Urinary bladder (tissue), 4 donors: ENCODE results near the gene CTSD. TPM values are rescaled to one million over a fixed set of nuclear protein-coding genes. Genes with fewer than 3 reads are reported as not detected.
A peak's percentile ranks its signal among the peaks of the same experiment; 100 is the strongest.

Experiments
- DNase-seq: peaks from one replicate; pipeline ENCODE4 v3.0.0-alpha.2; 2015; ENCODE audit errors: extremely low spot score
- H3K27ac ChIP-seq: one replicate; pipeline ENCODE4 v1.5.1; 2013; ENCODE audit warnings: low read depth, mild to moderate bottlenecking, moderate library complexity
- H3K36me3 ChIP-seq: one replicate; pipeline ENCODE4 v1.6.1; 2013; ENCODE audit warnings: mild to moderate bottlenecking, moderate library complexity; ENCODE audit not compliant: insufficient read depth
- H3K4me1 ChIP-seq: one replicate; pipeline ENCODE4 v1.6.1; 2013; ENCODE audit warnings: mild to moderate bottlenecking, moderate library complexity; ENCODE audit not compliant: insufficient read depth
- H3K4me3 ChIP-seq: one replicate; pipeline ENCODE4 v1.5.1; 2013; ENCODE audit warnings: low read depth, low read length
- WGBS: extraction: QIAGEN DNeasy Blood & Tissue Kit; methylation state at CpG from one replicate; pipeline ENCODE4 v1.1.7; 2013; 5-methylcytosine and 5-hydroxymethylcytosine counted together
- polyA plus RNA-seq: library from polyadenylated mRNA; stranded (reverse); fragments of 200-250 nt; gene quantifications from one replicate; pipeline ENCODE4 v1.2.3, GENCODE V29; 2013
- total RNA-seq: library from RNA; depleted of rRNA; stranded (reverse); fragments of >200 nt; gene quantifications from one replicate; pipeline ENCODE4 v1.2.3, GENCODE V29; 2014
- donor health status: healthy with polysubstance abuse.
- donor health status: healthy.

CTSD gene
- total and polyA plus RNA-seq, 2 donors = 76.4 to 495 TPM

DNA sequence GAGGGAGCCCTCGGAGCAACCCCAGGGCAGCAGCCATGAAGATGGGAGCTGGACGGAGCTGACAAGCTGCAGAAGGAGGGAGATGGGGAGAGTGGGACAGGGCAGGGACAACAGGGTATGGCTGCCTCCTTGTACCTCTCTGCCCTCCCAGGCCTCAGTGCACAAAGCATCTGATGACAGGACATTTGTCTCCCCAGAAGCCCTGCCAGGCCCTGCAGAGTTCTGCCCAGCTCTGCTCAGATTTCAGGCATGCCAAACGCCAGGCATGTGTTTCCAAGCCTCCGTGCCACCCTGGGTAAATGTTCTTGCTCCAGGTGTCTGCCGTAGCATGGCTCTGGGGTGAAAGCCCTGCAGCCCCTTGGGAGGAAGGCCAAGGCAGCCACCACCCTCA lies 12.2 kb downstream of the CTSD start:
- Histone ChIP-seq H3K4me3 (no peak overlapping the region), H3K36me3 (peaks cover 4% of the 10 kb centered on the region), H3K4me1 (no peaks in the 10 kb centered on the region), H3K27ac (no peak overlapping the region)
- WGBS = 69% methylated on average over 5 of the region's 5 CpGs
- no peak for DNase-seq

DNA sequence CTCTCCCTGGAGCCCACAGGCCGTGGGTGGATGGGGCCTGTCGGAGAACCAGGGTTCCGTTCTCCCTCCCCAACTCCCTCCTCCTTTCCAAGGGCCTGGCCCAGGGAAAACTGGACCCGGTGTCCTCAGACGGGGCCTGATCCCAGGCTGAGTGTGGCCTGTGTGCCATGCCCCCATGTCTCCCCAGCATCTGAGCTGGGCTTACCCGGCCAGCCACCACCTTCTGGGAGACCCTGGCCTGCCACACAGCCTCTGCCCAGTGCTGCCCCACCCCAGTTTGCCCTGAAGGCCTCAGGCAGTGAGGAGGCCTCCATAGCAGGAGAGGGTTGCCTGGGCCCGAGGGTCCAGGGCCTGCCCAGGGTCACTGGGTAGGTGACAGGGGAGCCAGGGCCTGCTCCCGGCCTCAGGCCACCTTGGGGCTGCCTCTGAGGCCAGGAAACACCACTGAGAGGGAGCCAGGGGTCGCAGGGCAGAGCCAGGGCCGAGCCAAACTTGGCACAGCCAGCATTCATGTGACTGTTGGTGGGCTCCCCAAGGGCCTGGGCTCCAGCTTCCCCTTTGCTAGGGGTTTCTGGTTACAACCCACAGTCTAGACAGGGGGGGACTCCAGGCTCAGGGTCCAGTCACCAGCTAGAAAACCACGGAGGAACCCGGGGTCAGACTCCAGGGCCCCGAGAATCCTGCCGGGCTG lies 12.7 kb downstream of the CTSD start:
- 51% methylated on average over 14 of the region's 14 CpGs for WGBS
- Histone ChIP-seq H3K4me1 (no peaks in the 10 kb centered on the region), H3K27ac (no peak overlapping the region), H3K4me3 (no peak overlapping the region), H3K36me3 (peaks cover 4% of the 10 kb centered on the region)
- no peak for DNase-seq

DNA sequence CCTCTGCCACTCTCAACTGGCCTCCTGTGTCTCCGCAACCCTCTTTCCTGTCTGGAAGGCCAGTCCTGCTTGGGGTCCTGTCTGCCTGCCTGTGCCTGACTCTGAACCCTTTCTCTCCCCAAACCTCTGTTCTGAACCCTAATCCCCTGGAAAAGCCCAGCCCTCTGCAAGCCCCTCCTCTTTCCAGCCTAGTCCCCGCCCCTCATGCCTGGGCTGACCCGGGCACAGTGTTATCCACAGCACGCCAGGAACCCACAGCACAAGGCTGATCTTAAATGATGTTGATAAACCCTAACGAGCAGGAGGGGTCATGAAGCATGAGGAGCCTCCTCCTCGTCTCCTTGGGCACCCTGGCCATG lies 13.3 kb downstream of the CTSD start, which contains the start of gene IFITM10:
Gene IFITM10, minus strand, starts transcription at position 115 of the 359 bp plus-strand sequence. CDS start 153 bp downstream, outside the sequence.
- H3K4me3 ChIP-seq = peak within 1 kb of the TSS; percentile 31
- no peak for DNase-seq
- WGBS = 32% methylated on average over 6 of the region's 6 CpGs
- no peaks in the 10 kb centered on the region for H3K4me1 ChIP-seq
- H3K36me3 ChIP-seq = peaks cover 4% of the 10 kb centered on the region
- H3K27ac ChIP-seq = no peak within 1 kb of the TSS

DNA sequence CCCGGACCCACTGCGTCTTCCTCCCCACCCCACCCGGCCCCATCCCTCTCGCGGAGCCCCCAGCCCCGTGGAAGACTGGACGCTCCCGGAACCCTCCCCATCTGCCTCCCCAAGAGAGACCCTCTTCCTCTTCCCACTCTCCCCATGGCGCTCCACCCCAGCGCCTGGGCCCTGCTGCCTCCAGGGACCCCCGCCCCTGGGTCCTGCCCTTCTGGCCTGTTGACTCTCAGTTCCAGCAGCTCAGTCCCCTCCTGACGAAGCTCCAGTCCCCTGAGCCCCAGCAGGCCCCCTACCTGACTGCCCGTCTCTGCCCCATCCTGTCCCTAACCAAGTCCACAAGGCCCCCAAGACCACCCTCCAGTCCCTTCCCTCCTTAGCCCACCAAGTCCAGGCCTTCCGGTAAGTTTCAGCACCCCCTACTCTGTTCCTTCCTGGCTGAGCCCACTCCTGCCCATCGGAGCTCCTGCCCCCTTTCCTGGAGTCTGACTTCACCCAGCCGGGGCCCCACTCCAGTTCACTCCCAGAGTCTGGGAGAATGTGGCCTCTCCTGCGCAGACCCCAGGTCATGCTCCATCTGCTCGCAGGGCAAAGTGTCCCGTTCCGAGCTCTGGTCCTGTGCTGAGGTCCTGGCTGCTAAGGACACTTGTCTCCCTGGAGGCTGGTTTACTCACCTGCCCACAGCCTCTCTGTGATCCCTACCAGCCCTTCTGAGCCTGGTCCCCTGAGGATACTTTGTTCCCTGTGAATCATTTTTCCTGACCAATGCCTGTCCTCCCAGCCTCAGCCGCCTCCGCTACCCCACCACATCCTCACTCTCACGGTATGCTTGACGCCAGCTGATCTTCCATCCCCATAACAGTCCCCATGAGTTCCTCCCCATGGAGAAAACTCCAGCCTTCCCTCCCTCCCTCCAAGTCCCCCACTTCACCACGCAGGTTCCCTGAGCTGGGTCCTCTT lies 14.1 kb downstream of the CTSD start:
- WGBS = 21% methylated on average over 25 of the region's 25 CpGs
- Histone ChIP-seq H3K36me3 (no peaks in the 10 kb centered on the region), H3K27ac (no peak overlapping the region), H3K4me3 (peak overlapping the region; percentile 31), H3K4me1 (no peaks in the 10 kb centered on the region)
- DNase-seq = no peak

DNA sequence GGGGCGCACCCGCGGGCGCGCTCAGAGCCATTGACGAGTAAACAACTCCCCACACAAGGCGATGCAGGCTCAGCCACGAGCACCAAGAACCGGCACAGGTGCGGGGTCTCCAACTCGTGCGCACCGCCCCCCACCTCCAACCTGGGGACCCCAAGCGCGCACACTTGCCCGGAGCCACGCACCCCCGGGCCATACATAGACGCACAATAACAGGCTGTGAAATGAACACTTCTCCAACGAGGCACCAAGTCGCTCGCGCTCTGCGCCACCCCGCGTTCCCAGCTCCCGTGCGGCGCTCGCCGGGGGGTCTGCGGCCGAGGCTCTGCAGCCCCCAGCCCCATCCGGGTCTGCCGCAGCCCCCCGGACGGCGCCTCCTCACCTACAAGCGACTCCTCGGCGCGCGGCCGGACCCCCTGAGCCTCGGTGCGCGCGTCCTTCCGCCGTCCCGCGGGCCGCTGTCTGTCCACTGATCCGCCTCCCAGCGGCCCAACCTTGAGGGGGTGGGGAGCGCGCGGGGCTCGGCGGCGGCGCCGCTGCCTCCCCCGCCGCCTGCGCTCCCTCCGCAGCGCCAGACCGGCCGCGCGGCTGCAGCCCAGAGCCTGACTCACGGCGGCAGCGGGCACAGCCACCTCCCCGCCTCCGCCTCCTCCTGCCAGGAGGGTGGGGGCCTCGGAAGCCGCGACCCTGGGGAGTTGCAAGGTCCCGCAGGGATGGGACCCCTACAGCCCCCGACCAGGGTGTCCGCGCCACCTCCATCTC lies 14.9 kb downstream of the CTSD start:
- Histone ChIP-seq H3K4me3 (peak overlapping the region; percentile 31), H3K27ac (no peak overlapping the region), H3K4me1 (no peaks in the 10 kb centered on the region), H3K36me3 (no peaks in the 10 kb centered on the region)
- 1% methylated on average over 84 of the region's 84 CpGs for WGBS
- DNase-seq = no peak

DNA sequence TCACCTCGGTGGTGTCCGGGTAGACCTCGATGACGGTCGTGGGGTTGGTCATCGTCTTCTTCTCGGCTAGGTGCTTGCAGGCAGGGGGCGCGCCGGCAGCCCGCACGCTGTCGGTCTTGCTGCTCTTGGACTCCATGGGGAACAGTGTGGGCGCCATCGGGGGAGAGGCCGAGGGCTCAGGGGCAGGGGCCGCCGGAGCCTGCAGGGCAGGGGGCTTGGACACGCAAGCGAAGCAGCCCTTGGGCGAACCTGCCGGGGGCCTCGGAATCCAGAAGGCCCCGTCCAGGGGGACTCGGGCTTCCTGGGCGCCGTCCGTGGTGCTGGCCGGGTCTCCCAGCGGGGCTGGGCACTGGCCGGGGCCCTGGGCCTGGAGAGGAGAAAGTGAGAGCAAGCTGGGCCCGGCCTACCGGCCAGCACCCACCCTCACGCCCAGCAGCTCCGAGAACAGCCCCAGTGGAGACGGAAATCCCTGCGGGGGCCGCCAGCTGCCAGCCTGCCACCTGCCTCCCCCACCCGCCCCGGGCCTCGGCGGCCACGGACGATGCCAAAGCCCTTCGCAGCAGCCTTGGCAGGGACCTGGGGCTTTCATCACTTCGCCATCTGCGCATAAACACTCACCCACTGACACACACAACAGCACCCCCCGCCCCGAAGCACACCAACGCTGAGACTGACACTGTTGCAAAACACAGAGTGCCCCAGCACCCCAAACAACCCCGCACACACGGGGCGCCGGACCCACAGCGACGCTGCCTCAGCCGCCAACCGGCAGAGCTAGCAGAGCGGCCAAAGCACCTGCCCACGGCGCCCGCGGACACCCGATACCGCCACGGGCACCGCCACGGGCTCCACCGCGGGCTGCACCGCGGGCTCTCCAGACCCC lies 15.7 kb downstream of the CTSD start:
- 36% methylated on average over 72 of the region's 72 CpGs for WGBS
- no peak overlapping the region for H3K27ac ChIP-seq
- H3K36me3 ChIP-seq = no peaks in the 10 kb centered on the region
- no peaks in the 10 kb centered on the region for H3K4me1 ChIP-seq
- peak overlapping the region; percentile 31 for H3K4me3 ChIP-seq
- no peak for DNase-seq

DNA sequence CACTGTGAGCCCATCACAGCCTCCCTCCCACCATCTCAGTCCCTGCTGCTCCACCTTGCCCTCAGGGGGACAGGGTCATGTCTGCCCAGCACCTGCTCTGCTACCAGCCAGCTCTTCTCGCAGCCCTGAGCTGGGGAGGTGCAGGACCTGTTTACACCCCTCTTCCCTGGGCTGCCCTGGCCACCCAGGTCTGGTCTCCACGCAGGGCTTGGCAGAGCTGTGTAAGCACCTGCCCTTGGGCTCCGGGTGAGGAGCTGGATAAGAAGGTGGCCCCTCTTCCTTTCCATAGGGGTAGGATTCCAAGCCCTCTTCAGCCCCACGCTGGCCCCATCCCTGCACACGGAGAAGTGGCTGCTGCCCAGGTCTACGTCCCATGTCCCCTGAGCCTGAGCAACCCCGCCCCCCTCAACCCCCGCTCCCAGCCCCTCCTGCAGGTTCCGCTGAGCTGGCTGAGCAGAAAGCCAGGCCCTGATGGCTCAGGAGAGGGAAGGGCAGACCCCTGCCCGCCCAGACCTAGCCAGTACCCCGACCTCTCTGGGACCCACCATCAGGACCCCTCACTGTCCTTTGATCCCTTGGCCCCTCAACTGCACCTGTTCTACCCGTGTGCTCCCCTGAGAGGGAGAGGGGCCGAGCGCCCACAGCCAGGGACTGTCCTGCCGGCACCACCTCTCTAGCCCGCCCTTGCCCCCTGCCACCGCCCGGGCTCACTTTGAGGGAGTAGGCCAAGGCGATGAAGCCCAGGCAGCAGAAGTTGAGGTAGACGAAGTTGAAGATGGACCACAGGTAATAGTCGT lies 16.6 kb downstream of the CTSD start:
- no peak overlapping the region for H3K4me3 ChIP-seq
- H3K4me1 ChIP-seq = no peaks in the 10 kb centered on the region
- DNase-seq = no peak
- WGBS = 88% methylated on average over 21 of the region's 21 CpGs
- no peaks in the 10 kb centered on the region for H3K36me3 ChIP-seq
- no peak overlapping the region for H3K27ac ChIP-seq

DNA sequence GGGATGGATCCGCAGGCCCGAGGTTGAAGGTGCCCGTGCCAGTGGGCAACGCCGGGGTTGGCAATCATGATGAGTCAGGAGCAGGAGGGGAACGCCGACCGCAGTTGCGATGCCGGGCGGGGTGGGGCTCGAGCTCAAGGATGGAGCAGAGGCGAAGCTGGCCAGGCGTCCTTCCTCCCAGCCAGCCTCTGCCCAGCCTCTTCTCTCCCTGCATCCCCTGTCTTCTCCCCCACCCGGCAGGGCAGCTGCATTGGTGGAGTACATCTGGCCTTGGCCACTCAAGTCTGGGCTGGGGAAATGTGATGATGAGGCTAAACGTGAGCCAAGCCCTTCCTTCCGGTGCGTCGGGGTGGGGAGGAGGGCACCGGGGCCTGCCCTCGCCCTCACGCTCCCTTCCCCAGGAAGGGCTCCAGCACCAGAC lies 17.2 kb downstream of the CTSD start:
- no peaks in the 10 kb centered on the region for H3K36me3 ChIP-seq
- no peak overlapping the region for H3K27ac ChIP-seq
- no peaks in the 10 kb centered on the region for H3K4me1 ChIP-seq
- no peak overlapping the region for H3K4me3 ChIP-seq
- 90% methylated on average over 22 of the region's 22 CpGs for WGBS
- no peak for DNase-seq

DNA sequence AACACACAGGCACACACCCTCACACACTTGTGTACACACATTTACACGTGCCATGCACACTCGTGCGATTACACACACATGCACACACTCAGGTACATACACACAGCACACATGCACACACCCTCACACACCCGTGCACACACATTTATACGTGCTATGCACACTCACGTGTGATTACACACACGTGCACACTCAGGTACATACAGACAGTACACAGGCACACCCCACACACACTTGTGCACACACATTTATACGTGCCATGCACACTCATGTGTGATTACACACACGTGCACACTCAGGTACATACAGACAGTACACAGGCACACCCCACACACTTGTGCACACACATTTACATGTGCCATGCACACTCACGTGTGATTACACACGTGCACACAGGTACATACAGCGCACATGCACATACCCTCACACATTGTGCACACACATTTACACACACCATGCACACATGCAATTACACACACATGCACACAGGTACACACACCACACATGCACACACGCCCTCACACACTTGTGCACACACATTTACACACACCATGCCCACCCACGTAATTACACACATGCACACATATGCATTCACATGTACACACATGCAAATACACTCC lies 17.9 kb downstream of the CTSD start:
- Histone ChIP-seq H3K36me3 (no peaks in the 10 kb centered on the region), H3K4me1 (no peaks in the 10 kb centered on the region), H3K4me3 (no peak overlapping the region), H3K27ac (no peak overlapping the region)
- DNase-seq = no peak
- 94% methylated on average over 14 of the region's 14 CpGs for WGBS

DNA sequence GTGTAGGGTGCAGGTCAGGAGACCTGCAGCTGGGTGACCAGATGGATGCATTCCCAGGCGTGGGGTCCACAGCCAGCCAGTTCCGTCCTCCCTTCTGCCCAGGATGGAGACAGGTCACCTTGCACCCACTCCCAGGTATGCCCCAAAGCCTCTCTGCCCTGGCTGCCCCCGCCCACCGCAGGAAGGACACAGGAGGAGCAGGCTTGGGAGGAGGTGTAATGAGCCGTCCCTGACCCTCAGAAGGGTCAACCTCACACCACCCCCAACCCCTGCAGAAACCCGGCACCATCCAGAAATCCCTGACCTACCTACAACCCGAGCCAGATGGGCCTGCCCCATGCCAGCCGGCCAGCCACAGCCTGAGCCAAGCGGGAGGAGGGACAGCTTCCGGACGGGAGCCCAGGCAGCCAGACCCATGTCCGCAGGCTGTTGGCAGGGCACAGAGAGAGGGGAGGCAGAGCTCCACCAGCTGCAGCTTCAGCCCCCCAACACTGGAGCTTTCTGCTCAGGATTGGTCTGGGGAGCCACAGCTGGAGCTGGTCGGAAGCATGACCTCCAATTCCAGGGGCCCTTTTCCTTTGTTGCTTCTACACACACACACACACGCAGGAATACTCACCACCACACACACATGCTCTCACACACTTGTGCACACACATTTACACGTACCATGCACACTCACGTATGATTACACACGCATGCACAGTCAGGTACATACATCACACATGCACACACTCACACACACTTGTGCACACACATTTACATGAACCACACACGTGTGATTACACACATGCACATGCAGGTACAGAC lies 18.6 kb downstream of the CTSD start:
- no peak for DNase-seq
- WGBS = 69% methylated on average over 18 of the region's 18 CpGs
- no peak overlapping the region for H3K4me3 ChIP-seq
- H3K27ac ChIP-seq = no peak overlapping the region
- no peaks in the 10 kb centered on the region for H3K36me3 ChIP-seq
- no peaks in the 10 kb centered on the region for H3K4me1 ChIP-seq

DNA sequence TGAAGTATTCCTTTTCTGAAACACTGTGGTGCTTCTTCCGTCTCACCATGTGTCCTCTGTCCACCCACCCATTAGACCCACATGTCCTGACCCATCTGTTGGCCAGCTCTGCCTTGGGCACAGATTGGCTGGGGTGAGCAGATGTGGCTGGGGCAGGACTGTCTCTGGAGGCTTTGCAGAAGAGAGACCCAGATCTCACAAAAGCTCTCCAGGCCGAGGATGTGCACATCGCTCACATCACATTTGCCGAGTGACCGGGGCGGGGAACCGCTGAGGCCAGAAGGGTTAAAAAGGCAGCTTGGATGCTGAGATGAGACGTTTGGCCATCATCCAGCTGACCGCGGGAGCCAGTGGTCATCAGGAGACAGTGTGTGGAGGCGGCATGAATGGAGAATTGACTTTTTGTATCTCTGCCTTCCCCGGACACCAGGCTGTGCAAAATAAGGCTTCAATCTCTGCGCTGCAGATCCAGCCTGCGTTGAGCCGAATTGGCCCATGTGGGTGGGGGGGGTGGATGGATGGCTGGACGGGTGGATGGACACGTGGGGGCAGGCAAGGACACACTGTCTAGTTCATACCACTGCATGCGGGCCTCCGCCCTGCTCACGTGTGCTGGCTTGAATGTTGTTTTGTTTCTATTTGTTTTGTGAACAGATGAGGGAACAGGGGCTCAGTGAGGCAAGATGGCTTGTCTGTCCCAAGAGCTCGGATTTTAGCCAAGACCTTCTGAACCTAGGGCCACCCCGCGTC lies 19.4 kb downstream of the CTSD start:
- no peaks in the 10 kb centered on the region for H3K36me3 ChIP-seq
- H3K4me3 ChIP-seq = no peak overlapping the region
- no peak for DNase-seq
- no peaks in the 10 kb centered on the region for H3K4me1 ChIP-seq
- no peak overlapping the region for H3K27ac ChIP-seq
- 59% methylated on average over 23 of the region's 23 CpGs for WGBS
